HG02938 (cell line): ENCODE data around the gene SMURF1.

Experiments
- ATAC-seq: cut with Tn5 transposase; IDR thresholded peaks from one replicate; pipeline ENCODE4 v1.9.1; 2021; ENCODE audit warnings: mild to moderate bottlenecking, moderate library complexity; ENCODE audit not compliant: unreplicated experiment

The SMURF1 gene

DNA sequence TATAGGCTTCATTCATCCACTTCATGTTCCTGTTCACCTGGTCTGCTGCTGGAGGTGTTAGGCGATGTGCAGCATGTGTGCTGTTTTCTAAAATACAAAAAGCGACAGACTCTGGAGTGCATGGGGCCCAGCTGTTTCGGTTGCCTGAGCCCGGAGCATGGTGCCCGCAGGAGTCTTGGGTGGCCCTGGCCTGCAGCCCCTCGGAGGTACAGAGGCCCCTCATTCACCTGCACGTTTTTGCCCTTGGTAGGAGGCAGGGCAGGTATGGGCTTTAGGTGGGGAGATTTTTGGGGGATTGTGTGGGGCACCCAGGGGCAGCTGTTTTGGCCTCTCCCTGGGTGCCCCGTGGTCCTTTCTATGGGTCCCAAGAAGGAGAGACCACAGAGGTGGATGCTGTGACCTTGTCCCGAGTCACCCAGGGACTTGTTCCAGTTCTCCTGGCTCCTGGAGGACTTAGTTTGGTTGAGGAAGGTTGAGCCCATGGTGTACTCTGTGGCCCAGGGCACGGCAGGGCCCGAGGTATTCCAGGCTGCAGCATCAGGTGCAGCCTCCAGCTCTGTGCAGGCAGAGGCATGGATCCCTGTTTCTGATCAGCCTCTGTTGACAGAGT lies 134.9 kb downstream of the SMURF1 start:
- ATAC-seq: no peak

DNA sequence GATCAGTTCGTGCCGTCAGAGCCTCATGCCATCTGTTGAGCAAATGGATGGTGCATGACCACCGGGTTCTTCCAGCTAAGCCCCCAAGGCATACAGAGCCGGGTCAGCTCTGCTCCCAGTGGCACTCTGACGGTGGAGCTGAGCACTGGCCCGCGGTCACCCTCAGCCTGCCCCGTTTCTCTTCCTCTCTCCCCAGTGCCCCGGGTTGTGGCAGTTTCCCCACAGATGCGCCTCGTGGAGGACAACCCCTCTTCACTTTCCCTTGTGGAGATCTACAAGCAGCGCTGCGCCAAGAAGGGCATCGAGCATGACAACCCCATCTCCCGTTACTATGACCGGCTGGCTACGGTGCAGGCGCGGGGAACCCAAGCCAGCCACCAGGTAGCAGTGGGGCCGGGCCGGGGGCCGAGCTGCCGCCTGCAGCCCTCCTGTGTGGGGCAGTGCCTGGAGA lies 135.7 kb downstream of the SMURF1 start:
- no peak for ATAC-seq

DNA sequence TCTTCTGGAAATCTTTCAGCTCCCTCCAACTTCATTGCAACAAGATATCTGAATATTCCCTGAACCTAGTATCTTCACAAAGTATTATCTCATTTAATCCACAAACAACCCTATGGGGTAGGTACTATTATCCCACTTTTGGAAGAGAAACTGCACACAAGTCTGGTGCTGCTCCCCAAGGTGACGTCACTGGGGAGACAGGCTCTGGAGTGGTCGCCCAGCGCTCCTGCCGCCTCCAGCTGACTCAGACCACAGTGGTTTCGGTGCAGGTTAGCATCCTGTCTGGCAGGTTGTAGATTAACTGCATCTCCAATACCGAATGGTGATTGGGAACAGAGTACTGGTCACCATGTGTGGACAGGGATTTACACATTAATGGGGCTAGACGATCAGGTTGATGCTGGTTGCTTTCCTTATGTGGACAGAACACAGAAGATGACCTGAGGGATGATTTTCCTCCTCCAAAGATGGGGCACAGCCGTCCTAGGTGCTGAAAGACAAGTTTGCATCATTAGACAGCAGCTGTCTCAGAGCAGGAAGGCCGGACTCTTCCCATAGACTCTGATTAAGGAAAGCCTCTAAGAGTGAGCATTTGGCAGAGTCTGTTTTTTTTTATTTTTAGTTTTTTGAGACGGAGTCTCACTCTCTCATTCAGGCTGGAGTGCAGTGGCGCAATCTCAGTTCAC lies 137.0 kb downstream of the SMURF1 start:
- ATAC-seq: no peak

DNA sequence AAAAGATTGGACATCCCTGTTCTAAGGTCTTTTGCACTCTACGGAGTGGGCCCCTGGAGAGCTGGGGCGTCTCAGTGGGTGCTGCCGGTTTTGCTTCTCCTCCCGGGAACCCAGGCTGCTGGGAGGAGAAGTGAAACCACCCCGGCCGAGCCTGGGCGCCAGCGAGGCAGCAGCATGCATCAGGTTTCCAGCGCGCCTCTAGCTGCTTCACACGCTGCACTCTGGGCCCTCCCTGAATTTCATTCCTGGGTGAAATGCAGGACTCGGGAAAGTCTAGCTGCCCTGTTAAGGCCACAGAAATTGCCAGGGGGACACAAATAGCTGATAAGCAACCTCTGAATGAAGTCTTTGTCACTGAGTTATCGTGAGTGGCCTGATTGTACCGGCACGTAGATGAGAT lies 138.1 kb downstream of the SMURF1 start:
- ATAC-seq: no peak

DNA sequence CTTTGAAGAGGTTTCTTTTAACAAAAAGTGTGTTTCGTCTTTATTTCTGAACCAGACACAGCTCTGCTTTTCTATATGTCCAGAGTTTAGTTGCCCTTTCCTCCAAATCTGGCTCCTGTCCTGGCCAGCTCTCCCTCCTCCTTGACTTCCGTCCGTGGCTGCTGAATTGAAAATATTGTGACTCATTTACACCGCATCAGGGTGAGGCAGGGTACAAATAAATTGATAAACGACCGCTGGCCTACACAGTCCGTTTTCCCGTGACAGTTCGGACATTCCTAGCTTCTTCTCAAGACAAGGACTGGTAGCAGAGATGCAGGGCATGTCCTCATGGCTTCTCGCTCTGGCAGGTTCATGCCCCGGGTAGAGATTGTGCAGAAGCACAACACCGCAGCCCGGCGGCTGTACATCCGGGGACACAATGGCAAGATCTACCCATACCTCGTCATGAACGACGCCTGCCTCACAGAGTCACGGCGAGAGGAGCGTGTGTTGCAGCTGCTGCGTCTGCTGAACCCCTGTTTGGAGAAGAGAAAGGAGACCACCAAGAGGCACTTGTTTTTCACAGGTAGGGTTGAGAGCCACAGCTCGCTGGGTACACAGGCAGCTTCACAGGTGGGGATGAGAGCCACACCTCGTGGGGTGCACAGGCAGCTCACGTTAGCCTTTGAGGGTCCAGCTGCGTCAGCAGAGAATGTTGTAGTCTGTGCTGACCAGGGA lies 139.0 kb downstream of the SMURF1 start:
- no peak for ATAC-seq

DNA sequence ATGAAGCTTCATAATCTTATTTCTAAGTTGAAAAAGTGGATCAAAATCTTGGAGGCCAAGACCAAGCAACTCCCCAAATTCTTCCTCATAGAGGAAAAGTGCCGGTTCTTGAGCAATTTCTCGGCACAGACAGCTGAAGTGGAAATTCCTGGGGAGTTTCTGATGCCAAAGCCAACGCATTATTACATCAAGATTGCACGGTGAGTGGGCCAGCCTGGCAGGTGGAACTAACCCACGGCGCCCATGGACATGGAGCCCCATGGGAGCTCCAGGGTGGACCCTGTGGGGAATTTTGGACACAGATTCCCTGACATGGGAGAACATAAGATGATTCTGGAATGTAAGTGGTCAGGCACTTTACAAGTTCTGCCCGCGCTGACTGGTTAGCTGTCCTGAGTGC lies 139.7 kb downstream of the SMURF1 start:
- no peak for ATAC-seq

DNA sequence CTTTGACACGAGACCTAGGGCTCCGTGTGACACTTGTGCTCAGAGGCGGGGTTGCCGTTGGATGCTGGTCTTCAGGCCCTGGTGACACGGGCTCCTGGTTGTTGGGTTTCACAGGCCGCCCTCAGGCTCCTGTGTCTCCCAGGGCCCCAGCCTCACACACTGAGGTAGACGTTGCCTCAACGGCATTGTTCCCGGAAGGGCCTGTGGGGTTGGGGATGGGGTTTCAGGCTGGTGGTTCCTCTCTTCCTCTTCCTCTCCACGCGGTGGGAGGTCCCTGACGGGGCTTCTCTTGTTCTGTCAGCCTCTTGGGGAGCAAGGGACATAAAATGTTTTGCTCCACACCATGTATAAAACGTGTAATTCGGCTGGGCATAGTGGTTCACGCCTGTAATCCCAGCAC lies 140.5 kb downstream of the SMURF1 start:
- no peak for ATAC-seq

DNA sequence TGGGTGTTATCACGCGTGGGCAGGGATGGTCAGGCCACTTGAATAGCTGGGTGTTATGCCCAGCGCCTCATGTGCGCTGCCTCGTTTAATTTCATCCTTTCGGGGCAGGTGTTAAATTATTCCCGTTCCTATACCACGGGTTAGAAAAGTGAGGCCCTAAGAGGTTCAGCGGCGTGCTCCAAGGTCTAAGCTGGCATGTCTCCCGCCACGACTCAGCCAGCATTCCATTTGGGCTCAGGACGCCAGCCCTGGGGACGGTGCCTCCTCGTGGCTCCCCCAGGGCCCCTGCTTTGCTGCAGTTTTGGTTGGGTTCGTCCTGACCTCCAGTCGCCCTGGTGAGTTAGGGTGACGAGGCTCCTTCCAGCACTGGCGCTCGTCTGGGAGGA lies 141.1 kb downstream of the SMURF1 start:
- ATAC-seq: no peak

DNA sequence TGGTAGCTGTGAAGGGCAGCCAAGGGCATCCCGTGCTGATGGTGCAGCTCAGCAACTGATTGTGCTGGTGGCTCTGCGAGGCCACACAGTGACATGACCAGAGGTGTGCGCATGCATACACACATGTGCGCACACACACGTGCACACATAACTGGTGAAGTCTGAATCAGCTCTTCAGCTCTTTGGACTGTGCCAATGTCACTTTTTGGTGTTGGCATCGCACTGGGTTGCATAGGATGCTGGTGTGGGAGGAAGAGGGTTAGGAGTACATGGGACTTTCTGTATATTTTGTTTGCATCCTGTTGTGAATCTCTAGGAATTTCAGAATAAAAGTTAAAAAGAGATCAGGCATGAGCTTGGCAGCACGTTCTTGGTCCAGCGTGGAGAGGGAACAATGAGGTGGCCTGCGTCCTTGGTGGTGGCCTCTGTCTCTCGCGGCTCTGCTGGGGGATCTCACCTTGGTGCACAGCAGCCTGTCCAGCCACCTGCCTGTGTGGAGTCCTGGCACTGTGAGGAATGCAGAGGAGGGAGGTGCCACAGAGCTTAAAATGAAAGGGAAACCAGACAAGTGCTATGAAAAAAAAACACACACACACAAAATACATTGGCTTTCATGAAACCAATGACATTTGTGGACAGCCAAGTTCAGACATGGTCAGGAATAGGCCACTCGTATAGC lies 141.6 kb downstream of the SMURF1 start:
- no peak for ATAC-seq

DNA sequence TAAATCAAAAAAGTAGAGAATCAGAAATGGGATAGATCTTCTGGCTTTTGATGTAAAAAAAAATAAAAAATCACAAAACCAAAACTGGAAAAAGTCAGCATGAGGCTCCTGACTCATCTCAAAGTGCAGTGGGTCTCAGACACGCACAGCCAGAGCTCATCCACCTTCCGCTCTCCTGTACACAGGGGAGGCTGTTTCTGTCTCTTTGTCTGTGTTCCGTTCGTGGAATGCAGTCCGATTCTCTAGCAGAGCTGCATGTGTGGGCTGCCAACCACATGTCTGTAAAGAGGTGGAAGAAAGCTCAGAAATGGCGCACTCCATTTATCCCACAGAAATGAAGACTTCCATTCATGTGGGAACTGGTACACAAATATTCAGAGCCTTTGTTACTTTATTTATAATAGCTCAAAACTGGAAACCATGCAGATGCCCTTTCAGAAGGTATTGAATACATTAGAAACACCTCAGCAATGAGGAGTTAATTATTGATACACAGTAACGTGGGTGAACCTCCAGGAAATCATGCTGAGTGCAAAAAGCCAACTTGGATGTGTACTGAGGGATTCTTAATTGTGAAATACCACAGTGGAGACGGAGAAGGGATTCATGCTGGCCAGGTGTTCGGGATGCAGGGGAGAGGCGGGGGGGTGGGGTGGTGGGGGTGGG lies 142.3 kb downstream of the SMURF1 start:
- ATAC-seq: no peak

DNA sequence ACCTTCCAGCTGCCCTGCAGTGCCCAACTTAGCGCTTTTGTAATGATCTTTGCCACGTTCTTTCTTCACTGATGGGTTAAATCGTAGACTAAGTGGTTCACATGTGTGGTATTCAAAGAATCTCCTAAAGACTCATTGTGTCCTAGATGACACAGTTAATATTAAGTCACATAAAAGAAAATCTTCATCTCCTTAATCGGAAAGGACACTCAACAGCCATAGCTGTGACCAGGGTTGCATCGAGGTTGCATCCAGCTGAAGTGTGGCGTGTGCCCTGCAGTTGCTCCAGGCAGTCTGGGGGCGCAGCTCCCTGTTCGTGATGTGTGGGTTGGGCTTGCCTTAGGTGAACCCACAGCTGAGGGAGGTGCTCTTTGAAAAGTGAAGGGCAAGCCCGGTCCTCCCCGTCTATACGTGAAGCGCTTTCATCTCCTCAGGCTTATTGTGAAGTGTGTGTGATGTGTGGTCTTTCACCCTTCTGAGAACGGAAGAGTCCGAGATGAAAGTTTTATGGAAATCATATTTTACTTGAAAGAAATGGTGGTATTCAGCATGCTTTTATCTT lies 142.9 kb downstream of the SMURF1 start:
- no peak for ATAC-seq

DNA sequence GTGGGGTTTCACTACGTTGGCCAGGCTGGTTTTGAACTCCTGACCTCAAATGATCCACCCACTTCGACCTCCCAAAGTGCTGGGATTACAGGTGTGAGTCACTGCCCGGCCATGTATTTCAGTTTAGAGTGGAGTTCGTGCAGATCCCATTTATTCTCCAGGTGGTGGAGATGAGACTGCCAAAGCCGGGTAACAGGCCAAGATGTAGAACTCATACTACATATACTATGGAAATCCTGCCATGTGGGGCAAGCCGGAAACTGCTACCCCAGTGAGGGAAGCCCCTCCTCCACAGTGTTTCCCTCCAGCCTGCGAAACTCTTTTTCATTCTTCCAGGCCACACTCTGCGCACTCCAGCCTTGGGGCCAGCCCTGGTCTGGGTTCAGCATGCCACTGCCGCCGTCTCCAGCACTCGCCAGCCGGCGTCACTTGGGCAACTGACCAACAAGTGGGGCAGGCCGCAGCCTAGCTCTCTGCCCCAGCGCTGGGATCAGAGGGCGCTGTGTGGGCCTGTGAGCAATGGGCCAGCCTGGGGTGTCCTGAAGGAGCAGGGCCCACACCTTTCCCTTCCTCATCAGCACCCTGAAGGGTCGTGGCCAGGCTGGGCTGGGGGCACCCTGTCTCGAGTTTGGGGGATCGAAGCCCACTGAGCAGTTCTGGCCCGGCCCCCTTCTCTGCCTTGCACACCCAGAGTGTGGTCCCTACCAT lies 143.6 kb downstream of the SMURF1 start:
- no peak for ATAC-seq

DNA sequence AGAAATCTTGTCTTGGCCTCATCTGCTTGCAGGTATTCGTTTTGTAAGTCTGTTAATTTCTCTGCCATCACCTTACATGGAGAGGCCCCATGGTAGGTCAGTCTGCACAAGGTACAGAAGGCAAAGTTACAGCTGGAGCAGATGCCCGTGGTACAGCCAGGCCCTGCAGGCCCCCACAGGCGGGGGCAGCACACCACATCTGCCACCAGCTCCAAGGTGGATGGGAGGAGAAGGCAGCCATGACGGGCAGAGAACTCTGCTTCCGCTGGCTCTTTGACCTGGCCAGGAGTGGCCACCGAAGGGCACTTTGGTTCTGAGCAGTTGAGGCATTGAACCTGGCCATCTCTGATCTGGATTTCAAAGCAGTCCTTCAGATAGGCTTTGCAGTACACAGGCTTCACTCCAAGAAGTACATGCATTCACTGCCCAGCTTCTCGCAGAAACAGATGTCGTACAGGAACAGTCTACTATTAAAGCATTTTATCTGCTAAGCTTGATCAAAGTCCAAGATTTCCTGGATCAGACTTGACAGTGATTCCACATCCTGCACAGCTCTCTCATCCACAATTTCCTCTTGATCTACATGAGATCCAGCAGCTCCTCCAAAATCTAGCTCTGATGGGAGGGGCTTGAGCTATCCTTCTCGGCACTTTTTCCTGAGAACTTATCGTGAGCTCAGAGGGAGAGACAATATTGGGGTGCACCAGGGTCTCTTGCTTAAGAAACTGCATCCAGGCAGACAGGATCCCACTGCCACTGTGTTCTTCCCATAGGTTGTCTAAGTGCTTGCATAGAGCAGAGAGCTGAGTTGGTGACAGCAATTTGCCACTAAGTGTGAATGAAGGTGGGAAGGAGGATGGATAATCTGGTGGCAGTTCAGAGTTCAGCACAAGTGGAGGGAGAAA lies 144.8 kb downstream of the SMURF1 start:
- no peak for ATAC-seq

DNA sequence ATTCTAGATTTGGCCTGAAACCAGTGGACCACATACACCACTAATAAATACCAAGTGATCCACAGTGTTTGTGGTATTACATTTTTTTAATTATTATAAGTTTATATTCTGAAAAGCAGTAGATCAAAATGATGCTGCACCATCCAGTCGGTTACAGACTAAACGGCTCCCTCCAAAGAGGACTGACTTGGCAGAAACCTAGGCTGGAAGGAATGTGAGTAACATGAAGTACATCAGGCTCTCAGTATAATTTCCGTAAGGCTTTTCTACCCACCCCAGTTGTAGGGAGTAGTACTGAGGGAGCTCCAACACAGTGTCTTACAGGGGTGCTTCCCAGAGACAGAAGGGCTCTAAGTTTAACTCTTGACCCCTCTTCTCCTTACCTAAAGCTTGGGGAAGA lies 146.1 kb downstream of the SMURF1 start:
- no peak for ATAC-seq

DNA sequence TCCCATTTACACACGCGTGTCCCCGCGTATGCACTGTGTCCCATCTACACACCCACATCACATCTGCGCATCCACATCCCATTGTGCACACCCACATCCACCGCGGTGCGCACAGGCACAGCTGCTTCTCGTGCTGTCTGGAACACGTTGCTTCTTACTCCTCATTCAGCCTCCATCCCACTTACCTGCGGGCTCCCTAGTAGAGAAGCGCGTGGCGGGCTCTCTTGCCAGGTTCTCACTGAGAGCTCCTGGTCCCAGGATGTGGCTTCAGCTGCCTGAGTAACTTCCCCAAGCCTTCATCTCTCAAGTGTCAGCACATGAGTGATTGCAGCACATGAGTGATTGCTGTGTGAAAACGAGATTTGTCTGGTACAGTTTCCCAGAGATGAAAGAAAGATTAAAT lies 147.8 kb downstream of the SMURF1 start:
- no peak for ATAC-seq

DNA sequence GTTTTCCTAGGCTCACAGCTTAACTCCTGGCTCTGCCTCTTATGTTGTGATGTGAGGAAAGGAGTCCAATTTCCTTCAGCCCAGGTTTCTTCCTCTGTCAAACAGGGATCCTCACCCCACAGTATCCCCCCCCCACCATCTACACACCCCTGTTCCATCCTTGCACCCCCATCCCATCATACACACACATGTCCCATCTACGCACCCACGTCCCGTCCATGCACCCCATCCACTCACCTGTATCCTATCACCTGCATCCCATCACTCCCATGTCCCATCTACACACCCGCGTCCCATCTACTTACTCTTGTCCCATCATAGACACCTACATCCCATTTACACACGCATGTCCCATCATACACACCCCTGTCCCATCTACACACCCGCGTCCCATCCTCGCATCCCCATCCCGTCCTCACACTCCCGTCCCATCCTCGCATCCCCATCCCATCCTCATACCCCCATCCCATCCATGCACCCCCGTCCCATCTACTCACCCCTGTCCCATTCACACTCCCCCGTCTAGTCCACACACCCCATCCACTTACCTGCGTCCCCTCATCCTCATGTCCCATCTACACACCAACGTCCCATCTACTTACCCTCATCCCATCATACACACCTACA lies 148.3 kb downstream of the SMURF1 start:
- ATAC-seq: no peak

DNA sequence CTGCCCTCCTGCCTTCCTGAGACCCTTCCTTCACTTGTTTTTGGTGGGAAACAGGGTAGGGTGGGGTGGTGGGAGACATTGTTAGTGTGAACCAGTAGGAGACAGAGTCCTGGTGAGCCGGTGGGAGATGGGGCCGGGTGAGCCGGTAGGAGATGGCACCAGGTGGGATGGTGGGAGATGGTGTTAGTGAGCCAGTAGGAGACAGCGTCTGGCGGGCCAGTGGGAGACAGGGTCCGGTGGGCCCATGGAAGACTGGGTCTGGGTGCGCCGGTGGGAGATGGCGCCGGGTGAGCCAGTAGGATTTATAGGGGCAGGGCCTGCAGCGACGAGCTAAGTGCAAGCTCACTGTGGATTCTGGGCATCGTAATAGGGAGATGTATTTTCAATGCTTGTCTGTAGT lies 148.8 kb downstream of the SMURF1 start:
- ATAC-seq: no peak

DNA sequence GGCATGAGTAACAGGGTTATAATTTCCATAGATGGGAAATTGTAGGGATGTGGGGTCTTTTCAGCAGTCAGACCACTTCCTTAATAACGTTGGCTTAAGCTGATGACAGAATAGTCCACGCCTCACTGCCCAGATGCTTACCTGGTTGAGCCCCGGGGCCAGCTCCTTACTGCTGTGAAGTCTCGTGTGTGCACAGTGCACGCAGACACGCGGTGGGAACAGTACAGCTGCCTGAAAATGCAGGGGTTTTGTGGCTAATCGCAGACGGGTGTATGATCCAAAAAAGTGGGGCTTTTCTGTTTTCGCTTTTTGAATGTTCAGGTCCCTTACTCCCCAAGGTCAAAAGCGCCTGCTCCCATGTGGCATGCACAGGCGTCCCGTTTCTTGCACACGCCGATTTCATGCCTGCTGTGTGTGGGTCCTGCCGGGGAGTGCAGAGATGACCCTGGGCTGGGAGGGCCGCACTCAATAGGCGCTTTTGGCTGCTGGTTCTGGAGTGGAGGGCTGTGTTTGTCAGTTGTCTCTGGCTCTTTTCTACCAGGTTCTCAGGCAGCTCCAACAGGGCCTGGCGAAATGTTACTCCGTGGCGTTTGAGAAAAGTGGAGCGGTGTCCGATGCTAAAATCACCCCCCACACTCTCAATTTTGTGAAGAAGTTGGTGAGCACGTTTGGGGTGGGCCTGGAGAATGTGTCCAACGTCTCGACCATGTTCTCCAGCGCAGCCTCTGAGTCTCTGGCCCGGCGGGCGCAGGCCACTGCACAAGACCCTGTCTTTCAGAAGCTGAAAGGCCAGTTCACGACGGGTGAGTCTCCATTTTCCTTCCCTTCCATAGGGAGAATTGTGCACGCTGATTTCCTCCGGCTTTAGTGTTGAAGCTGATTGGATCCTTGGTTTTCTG lies 149.6 kb downstream of the SMURF1 start:
- ATAC-seq: no peak
